Right renal cortex interstitium (tissue), 3 donors: ENCODE results near the gene WHRN. TPM values are rescaled to one million over a fixed set of nuclear protein-coding genes. Genes with fewer than 3 reads are reported as not detected.

Experiments
- DNase-seq, 3 donors: peaks; one replicate each; pipeline ENCODE4 v3.0.0-alpha.2; 2013; ENCODE audit warnings: low read depth in 3 of 3, low spot score in 2 of 3
- polyA plus RNA-seq, 3 donors: library from polyadenylated mRNA; unstranded; fragments of 120-200 nt; gene quantifications; one replicate each; pipeline ENCODE4 v1.2.1, GENCODE V29; 2013; ENCODE audit not compliant: insufficient read length in 3 of 3

WHRN gene
- polyA plus RNA-seq, 3 donors, result 6.2 to 7.0 (median 6.8) TPM

GRCh38 chr9:114427644-114428043 is 77.6 kb downstream of the WHRN start:
- no peak for DNase-seq

GRCh38 chr9:114426046-114426948 is 79.0 kb downstream of the WHRN start:
- DNase-seq, result no peak

GRCh38 chr9:114425126-114425525 is 80.1 kb downstream of the WHRN start:
- DNase-seq, result no peak

- DNase-seq, result no peak
These were observed 81.1 kb downstream of the WHRN start for GRCh38 chr9:114424126-114424525.

GRCh38 chr9:114423181-114423580 is 82.1 kb downstream of the WHRN start:
- no peak for DNase-seq

GRCh38 chr9:114421147-114421546 is 84.1 kb downstream of the WHRN start:
- no peak for DNase-seq

GRCh38 chr9:114419796-114420195 is 85.5 kb downstream of the WHRN start:
- no peak for DNase-seq

- DNase-seq, result no peak
These were observed 87.2 kb downstream of the WHRN start for GRCh38 chr9:114418053-114418452.

GRCh38 chr9:114417511-114417910 is 87.8 kb downstream of the WHRN start:
- no peak for DNase-seq

- DNase-seq, result no peak
These were observed 88.4 kb downstream of the WHRN start for GRCh38 chr9:114416906-114417305.

- DNase-seq, result no peak
These were observed 89.0 kb downstream of the WHRN start for GRCh38 chr9:114416290-114416689.

GRCh38 chr9:114414346-114414745 is 90.9 kb downstream of the WHRN start:
- no peak for DNase-seq

- DNase-seq, result no peak
These were observed 91.4 kb downstream of the WHRN start for GRCh38 chr9:114413861-114414301.

GRCh38 chr9:114412048-114412683 is 93.1 kb downstream of the WHRN start:
- no peak for DNase-seq

- no peak for DNase-seq
These were observed 93.8 kb downstream of the WHRN start for GRCh38 chr9:114411452-114411851.

- DNase-seq, result no peak
These were observed 94.4 kb downstream of the WHRN start for GRCh38 chr9:114410910-114411309.

GRCh38 chr9:114409842-114410241 is 95.4 kb downstream of the WHRN start:
- no peak for DNase-seq

- no peak for DNase-seq
These were observed 96.0 kb downstream of the WHRN start for GRCh38 chr9:114409103-114409780.

- no peak for DNase-seq
These were observed 96.6 kb downstream of the WHRN start for GRCh38 chr9:114408645-114409044.

GRCh38 chr9:114407889-114408288 is 97.4 kb downstream of the WHRN start:
- no peak for DNase-seq

- DNase-seq, result no peak
These were observed 98.8 kb downstream of the WHRN start for GRCh38 chr9:114406441-114406840.
